GM19452 (cell line): Measurements from ENCODE around the gene CNEP1R1.

Experiments used
- ATAC-seq: cut with Tn5 transposase; IDR thresholded peaks from one replicate; pipeline ENCODE4 v1.9.1; 2021; ENCODE audit not compliant: unreplicated experiment

The CNEP1R1 gene

DNA sequence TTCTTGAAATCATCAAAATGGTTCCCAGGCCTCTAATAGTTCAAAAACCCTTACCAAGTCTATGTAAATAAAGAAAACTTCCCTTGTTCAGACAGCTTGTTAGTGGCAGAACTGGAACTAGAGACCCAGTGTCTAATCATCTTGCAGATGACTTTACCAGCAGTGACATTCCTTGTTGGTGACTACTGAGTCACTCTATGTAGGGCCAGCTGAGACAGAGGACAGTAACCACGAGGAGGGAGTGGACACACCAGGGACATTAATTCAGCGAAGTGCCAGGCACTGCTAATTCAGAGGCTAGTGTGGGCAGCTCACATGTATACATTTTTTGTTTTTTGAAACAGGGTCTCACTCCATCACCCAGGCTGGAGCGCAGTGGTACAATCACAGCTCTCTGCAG lies 34.6 kb downstream of the CNEP1R1 start:
- ATAC-seq: no peak

DNA sequence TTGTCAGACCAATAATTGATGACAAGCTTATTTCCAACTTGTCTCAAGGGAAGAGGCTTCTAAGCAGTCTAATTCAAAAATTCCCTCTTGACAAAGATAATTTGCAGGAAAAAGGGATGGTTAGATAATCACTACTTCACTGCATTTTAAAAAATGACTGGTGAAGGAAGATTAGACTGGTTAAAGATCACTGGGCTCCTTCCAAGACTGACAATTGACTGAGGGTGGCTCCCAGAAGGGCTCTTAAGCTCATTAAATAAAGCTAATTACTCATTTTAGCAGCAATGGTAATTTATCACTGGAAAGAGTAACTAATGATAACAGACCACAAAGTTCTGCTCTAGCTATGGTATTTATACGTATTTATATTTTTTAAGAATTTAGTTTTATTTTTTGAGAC lies 36.3 kb downstream of the CNEP1R1 start:
- no peak for ATAC-seq

DNA sequence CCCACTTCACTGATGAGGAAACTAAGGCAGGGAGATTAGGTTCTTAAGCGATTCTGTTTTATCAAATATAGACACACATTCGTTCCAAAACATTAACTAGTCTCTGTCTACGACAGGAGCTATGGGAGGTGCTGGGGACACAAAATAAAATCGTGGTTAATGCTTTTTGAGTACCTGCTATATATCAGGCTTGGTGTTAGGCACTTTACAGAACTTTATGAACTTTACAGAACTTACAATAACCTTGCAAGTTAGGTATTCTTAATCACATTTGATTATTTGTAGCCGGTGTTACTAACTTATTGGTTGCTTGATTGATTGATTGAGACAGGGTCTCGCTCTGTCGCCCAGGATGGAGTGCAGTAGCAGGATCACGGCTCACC lies 40.2 kb downstream of the CNEP1R1 start:
- ATAC-seq: no peak

DNA sequence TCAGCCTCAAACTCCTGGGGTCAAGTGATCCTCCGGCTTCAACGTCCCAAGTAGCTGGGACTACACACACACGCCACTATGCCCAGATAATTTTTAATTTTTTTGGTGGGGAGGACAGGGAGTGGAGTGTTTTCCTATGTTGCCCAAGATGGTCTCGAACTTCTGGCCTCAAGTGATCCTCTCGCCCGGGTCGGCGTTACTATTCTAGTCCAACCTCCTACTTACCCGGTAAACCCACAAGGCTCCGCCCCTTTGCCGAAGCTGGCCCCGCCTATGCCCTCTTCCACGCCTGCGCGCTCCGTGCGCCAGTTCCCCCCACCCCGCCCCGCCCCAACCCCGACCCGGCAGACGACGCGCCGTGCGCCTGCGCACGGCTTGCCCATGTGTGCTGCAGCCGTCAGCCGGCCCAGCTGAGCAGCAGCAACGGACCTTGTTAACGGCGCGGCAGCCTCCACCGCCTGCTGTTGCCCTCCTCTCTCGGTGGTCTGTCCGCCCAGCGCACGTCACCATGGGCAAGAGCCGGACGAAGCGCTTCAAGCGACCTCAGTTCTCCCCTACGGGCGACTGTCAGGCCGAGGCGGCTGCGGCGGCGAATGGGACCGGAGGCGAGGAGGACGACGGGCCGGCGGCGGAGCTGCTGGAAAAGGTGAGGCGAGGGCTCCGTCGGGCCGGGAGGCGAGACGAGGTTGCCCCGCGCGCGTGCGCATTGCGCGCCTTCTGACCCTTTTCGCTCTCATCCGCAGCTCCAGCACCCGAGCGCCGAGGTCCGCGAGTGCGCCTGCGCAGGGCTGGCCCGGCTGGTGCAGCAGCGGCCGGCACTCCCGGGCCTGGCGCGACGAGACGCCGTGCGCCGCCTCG lies 40.8 kb downstream of the CNEP1R1 start, which contains the start of gene HEATR3:
Gene HEATR3, plus strand, starts transcription at position 347 of the 858 bp plus-strand sequence. Its CDS starts 162 bp downstream, at position 509.
- peak; percentile 77 for ATAC-seq

DNA sequence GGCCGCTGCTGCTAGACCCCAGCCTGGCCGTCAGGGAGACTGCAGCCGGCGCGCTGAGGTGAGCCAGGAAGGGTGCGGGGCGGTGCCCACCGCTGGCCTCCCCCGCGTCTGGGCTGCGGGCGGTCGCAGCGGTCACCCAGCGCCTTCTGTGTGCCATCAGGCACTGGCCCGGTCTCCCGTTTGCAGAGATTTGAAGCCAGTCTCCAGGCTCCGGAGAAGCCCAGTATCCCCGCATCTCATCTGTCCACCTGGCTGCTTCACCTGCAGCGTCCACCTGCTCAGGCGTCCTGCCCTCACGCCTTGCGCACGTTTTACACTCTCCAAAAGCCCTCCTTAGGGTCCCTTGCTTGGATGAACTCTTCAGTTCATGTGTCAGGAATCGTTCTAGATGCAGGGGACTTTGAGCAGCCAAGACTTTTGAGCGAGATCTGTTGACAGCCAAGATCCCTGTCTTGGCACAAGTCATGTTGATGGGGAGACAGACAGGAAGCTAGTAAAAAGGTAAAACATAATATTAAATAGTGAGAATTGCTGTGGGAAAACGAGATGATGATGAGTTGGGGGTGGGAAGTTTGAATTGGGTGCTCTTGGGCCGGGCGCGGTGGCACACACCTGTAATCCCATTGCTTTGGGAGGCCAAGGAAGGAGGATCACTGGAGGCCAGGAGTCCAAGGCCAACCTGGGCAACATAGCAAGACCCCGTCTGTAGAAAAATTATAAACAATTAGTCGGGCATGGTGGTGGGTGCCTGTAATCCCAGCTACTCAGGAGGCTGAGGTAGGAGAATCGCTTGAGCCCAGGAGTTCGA lies 41.7 kb downstream of the CNEP1R1 start:
- no peak for ATAC-seq

DNA sequence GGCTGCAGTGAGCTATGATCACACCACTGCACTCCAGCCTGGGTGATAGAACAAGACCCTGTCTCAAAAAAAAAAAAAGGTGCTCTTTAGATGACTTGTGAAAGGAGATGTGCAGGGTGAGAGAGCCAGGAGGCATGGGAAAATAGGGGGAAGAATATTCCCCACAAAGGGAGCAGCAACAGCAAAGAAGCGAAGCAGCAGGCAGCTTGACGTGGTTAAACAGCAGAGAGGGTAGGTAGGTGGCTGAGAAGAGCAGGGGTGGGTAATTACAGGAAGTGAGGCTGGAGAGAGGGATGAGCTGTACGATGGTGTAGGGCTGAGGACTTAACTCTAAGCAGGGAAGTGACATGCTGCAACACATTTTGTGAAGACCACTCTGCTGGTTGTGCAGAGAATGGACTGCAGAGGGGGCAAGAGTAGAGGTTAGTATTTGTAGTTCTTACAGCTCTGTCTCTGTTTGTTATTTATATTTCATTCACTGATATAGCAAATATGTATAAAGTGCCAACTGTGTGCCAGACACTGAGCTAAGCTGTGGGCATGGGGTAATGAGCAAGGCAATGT lies 42.3 kb downstream of the CNEP1R1 start:
- no peak for ATAC-seq

DNA sequence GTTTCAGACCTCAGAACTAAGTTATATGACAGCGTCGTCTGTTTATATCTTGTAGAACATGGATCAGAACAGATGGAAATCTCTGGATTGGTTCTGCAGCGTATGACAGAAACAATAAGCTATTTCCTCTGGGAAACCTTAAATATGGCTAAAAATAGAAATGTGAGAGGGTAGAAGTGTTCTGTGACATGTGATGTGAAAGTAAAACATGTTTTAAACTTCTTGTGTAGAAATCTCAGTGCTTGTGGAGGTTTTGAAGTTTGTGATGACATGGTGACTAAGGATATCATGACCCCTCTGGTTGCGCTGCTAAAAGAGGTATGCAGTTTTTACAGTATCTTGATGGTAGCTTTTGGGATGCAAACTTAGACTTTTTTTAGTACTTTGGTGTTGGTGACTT lies 43.5 kb downstream of the CNEP1R1 start:
- no peak for ATAC-seq

DNA sequence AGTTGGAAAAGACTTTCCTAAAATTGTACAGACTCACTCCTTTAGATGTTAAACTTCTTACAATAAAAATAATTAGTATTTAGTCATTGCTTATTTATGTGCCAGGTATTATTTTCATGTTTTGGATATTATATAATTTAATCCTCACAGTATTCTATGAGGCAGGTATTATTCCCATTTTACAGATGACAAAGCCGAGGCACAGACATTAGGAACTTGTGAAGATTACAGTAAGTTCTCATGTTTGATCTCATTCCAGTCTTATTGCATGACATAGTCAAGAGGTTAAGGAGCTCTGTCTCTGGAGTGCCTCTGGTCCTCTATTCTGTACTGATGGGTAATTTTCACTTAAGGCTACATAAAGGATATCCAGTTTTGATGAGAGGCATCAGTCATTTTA lies 44.0 kb downstream of the CNEP1R1 start:
- ATAC-seq: no peak

DNA sequence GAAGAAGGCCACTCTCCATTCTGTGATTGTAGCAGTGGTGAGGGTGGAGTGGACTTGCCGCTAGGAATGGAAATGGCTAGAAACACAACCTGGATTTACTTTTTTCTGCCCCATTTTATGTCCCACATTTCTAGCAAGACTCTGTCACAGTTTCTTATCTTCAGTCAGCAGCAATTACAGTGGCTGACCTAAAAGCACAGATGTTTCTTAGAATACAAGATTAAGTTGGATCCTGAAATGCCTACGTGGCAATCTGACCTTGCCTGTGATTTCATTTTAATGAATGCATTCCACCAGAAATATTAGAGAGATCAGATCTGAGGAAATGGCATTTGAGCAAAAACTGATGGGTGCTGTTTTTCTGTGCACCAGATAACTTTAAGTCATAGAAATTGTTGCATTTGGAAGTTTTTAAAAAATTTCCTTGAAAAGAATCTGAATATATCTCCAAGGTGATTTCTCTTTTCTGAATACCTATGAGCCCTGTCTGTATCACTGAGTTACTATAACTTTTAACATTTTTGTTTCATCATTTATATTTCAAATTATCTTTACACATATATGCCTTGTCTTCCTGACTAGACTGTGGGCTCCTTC lies 46.1 kb downstream of the CNEP1R1 start:
- ATAC-seq: no peak

DNA sequence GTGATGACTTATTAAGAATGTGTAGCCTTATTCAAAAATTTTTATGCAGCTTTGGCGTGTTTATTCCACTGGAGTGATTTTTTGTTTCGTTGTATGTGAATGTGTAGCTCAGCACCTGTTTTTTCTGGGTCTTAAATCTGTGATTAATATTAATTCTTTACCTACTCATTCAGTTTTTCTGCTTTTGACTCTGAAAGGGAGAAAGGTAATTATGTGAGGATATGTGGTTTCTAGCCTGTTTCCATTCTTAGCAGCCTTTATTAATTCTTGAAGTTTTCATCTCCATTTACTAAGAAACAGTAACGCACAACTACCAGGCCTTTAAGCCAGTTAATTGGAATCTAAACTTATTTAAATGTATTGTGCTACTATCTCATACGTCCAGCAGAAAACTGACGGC lies 47.7 kb downstream of the CNEP1R1 start:
- ATAC-seq: no peak

DNA sequence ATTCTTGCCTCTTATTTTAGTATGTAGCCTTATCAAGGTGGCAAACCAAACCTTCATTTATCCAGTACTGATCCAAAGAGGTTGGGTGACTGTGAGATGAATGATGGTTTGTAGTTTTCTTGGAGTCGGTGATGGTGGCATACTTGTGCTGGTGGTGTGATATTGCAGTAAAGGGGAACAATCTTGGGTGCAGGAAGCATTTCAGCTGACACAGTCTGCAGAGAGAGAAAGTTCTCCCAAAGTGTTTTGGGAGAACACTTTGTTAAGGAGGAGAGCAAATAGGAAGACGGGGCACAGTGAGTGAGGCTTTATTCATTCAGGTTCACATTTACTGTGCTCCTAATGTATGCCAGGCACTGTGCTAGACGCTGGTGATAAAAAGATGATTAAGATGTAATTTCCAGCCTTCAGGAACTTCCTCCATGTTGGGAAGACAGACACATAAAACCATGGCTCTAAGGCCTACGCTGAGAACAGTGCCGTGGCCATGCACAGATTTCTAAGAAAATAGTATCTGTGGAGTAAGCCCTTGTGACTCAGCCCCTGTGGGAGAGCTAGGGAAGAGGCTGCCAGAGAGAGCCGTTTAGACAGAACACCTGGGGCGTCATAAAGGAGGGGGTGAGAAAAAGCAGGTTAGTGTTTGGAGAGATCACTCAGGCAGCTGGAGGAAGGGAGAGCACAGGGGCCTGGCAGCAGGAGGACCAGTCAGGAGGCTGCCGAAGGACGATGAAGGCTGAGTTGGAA lies 54.5 kb downstream of the CNEP1R1 start:
- ATAC-seq: no peak

DNA sequence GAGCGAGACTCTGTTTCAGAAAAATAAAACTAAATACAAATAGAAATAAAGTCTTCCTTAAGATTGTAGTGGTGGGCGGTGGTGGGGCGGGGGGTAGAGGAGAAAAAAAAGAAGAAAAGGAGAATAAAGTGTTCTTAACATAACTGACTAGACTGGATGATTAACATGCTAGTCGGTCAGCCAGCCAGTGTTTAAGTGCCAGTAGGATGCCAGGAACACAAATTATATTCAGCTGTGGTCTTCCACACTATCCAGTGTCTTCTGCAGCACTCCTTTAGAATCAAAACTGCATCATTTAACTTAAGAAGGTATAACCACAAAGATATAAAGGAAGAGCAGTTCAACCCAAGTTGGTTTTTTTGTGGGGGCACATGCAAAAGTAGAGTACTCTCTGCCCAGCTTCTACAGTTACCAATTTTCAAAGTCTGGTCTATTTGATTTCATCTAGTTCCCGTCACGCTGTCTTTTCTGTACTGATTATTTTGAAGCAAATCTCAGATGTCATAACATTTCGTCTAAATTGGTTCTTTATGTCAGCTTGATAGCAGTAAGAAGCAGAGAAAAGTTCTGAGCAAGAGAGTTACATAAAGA lies 56.5 kb downstream of the CNEP1R1 start:
- no peak for ATAC-seq

DNA sequence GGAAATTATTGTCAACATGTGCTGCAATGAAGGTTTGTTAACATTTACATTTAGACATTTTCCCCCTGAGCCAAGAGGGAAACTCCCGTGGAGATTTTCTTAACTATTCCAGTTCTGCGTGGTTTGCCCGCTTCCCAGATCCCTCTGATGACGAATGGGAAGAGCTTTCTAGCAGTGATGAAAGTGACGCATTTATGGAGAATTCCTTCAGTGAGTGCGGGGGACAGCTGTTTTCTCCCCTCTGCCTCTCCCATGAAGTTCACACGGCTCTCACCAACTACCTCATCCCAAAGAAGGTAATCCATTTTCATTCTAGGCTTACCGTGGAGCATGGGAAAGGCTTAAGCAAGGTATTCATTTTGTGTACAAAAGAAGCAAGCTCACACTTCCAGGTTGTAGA lies 59.0 kb downstream of the CNEP1R1 start:
- no peak for ATAC-seq

DNA sequence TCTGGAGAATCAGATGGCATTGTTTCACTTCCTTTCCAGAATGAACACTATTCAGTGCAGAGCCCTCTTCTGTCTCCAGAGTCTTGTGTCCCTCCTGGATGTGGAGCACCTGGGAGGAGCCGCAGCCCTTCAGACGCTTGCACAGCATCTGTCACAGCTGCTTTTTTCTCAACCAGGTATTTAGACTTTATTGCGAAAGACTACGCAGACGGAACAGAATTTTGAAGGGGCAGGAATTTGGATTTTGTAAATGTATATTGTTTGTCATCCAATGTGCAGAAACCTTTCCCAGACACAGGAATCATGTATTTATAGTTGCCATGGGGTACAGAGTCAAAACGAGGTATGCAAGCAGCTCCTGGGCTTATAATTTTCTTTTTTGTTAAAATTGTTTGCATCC lies 61.2 kb downstream of the CNEP1R1 start:
- ATAC-seq: no peak
